Measurements from ENCODE around the gene ACTL8. TPM values are rescaled to one million over a fixed set of nuclear protein-coding genes. Genes with fewer than 3 reads are reported as not detected.

Gene ACTL8
- total RNA-seq, 1 donor from 2014 or later: not detected

DNA sequence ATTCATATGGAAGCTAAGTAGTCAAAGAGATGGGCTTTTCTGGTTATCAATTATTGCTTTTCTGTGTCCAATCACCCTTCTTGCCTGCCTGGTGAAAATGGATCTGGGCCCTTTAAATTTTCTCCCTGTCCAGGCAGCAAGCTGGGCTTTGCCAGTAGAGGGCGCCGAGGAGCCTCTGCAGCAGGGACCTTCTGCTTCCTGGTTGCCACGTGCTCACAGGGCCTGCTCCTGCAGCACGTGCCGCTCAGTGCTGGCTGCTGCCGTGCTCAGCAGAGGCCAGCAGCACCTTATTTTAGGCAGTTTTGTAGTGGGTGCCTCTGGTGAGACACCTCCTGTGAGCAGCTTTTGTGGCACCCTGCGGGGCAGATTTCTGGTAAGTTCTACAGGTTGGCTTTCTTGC is 4.0 kb downstream of the ACTL8 start:
- Mint-ChIP-seq H3K27me3 (peaks cover 9% of the 10 kb centered on the region), H3K4me3 (ENCODE audit: low read depth) (no peak overlapping the region), H3K9me3 (ENCODE audit: low read depth) (peaks cover 19% of the 10 kb centered on the region), H3K4me1 (ENCODE audit: low read depth) (no peaks in the 10 kb centered on the region), H3K27ac (no peak overlapping the region), H3K36me3 (ENCODE audit: insufficient read depth) (no peaks in the 10 kb centered on the region)
- TF ChIP-seq, protein P1, sequence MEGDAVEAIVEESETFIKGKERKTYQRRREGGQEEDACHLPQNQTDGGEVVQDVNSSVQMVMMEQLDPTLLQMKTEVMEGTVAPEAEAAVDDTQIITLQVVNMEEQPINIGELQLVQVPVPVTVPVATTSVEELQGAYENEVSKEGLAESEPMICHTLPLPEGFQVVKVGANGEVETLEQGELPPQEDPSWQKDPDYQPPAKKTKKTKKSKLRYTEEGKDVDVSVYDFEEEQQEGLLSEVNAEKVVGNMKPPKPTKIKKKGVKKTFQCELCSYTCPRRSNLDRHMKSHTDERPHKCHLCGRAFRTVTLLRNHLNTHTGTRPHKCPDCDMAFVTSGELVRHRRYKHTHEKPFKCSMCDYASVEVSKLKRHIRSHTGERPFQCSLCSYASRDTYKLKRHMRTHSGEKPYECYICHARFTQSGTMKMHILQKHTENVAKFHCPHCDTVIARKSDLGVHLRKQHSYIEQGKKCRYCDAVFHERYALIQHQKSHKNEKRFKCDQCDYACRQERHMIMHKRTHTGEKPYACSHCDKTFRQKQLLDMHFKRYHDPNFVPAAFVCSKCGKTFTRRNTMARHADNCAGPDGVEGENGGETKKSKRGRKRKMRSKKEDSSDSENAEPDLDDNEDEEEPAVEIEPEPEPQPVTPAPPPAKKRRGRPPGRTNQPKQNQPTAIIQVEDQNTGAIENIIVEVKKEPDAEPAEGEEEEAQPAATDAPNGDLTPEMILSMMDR (IDR thresholded peaks at IDR 0.05; ENCODE audit: unreplicated experiment): peak; percentile 20
- DNase-seq (ENCODE audit: low spot score, unreplicated experiment): no peak

DNA sequence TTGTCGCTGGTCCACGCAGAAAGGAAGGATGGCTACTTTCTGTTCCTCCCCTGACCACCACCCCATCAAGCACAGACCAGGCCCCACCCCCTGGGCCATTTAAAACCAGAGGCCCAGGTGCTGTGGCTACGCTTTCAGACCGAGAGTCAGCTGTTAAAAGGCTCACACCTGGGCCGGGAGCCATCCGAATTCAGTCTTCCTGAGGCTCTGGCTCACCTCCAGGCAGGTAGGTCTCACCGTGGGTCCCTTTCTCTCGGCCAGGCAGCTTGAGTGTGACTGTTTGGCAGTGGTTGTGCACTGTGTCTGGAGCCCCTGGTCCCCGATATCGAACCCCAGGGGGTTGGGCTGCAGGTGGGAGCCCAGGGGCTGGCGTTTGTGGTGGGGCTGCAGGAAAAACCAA is 7.2 kb downstream of the ACTL8 start:
- H3K4me3 Mint-ChIP-seq (ENCODE audit: low read depth): no peak overlapping the region
- DNase-seq (ENCODE audit: low spot score, unreplicated experiment): no peak
- peaks cover 21% of the 10 kb centered on the region for H3K27me3 Mint-ChIP-seq
- no peaks in the 10 kb centered on the region for H3K4me1 Mint-ChIP-seq (ENCODE audit: low read depth)
- TF ChIP-seq, protein P1 (IDR thresholded peaks at IDR 0.05; ENCODE audit: unreplicated experiment): no peak
- H3K36me3 Mint-ChIP-seq (ENCODE audit: insufficient read depth): no peaks in the 10 kb centered on the region
- H3K27ac Mint-ChIP-seq: no peak overlapping the region
- peaks cover 12% of the 10 kb centered on the region for H3K9me3 Mint-ChIP-seq (ENCODE audit: low read depth)

DNA sequence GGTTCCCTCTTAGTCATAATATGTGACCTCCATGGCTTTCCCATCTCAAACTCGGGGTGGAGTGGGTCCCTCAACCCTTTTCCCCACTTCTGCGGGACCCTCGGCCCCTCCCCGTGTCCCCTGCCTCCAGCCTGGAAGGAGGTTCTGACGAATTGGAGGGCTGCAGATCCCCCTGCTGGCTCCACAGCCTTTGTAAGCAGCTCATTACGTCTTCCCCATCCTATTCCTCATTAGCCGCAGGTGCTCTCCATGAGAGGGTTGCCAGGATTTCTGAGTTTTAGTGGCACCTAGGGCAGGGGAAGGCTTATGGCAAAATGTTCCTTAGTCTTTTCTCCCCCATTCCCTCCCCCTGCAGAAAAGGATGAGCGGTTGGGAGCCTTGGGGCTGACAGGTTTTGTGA is 8.3 kb downstream of the ACTL8 start:
- TF ChIP-seq, protein P1 (IDR thresholded peaks at IDR 0.05; ENCODE audit: unreplicated experiment): no peak
- H3K36me3 Mint-ChIP-seq (ENCODE audit: insufficient read depth): no peaks in the 10 kb centered on the region
- no peak overlapping the region for H3K4me3 Mint-ChIP-seq (ENCODE audit: low read depth)
- no peak overlapping the region for H3K27ac Mint-ChIP-seq
- H3K27me3 Mint-ChIP-seq: peaks cover 22% of the 10 kb centered on the region
- H3K4me1 Mint-ChIP-seq (ENCODE audit: low read depth): no peaks in the 10 kb centered on the region
- DNase-seq (ENCODE audit: low spot score, unreplicated experiment): no peak
- H3K9me3 Mint-ChIP-seq (ENCODE audit: low read depth): peaks cover 8% of the 10 kb centered on the region

DNA sequence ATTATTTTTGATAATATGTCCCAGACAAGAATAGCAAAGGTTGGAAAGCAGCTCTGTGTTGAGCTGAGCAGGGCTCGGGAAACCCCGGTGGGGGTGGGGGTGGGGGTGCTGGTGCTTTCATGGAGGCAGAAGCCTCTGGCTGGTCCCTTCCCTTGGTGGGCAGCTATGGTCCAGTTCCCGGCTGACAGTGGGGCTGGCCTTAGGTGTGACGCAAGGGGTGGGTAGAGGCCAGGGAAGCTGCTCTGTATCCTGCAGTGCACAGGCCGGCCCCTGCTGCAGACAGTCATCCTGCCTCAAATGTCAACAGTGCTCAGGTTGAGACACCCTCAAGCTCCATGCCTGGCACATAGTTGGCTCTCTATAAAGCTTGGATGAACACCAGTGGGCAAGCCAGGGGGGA is 8.9 kb downstream of the ACTL8 start:
- no peak overlapping the region for H3K27ac Mint-ChIP-seq
- no peaks in the 10 kb centered on the region for H3K36me3 Mint-ChIP-seq (ENCODE audit: insufficient read depth)

DNA sequence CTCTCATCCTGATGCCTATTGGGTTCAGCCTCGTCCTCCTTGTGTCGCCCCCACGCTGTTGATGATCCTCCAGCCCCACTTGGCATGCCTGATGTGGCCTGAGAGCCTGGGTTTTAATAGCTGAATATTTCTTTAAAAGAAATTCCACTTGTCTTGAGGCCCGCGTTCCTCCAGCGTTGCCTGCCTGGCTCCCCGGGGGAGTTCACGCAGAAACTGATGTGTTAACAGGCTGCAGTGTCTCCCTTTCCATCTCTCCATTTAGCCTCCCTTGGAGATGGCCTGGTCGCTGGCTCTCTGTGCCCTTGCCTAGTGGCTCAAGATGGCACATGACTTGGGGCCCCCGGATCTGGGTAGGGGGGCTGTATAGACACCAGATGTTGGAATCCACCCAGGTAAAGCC is 9.5 kb downstream of the ACTL8 start:
- TF ChIP-seq, protein P1 (IDR thresholded peaks at IDR 0.05; ENCODE audit: unreplicated experiment): no peak
- H3K27ac Mint-ChIP-seq: no peak overlapping the region

More for the DNA sequence above, 8.9 kb downstream of the ACTL8 start:
- TF ChIP-seq, protein P1 (IDR thresholded peaks at IDR 0.05; ENCODE audit: unreplicated experiment): no peak
- no peak for DNase-seq (ENCODE audit: low spot score, unreplicated experiment)
- Mint-ChIP-seq H3K4me1 (ENCODE audit: low read depth) (no peaks in the 10 kb centered on the region), H3K27me3 (peaks cover 23% of the 10 kb centered on the region), H3K4me3 (ENCODE audit: low read depth) (no peak overlapping the region), H3K9me3 (ENCODE audit: low read depth) (peaks cover 4% of the 10 kb centered on the region)

More for the DNA sequence above, 9.5 kb downstream of the ACTL8 start:
- Mint-ChIP-seq H3K27me3 (peaks cover 23% of the 10 kb centered on the region), H3K36me3 (ENCODE audit: insufficient read depth) (no peaks in the 10 kb centered on the region), H3K9me3 (ENCODE audit: low read depth) (peaks cover 4% of the 10 kb centered on the region), H3K4me3 (ENCODE audit: low read depth) (no peak overlapping the region), H3K4me1 (ENCODE audit: low read depth) (no peaks in the 10 kb centered on the region)
- DNase-seq (ENCODE audit: low spot score, unreplicated experiment): no peak

Data from progenitor cell of endocrine pancreas (in vitro differentiated cells).